T-cell (primary cell): ENCODE measurements around the gene GPR173. TPM values are rescaled to one million over a fixed set of nuclear protein-coding genes. Genes with fewer than 3 reads are reported as not detected.
A peak's percentile ranks its signal among the peaks of the same experiment; 100 is the strongest.

Source experiments
- ATAC-seq, 4 experiments: fragments of 200-7000 bp in 3 of 4; fragments of 150-1000 bp in 1 of 4; cut with Tn5 transposase; replicated peaks in 1 of 4; 1 replicate in 3 of 4; 2 replicates in 1 of 4; pipeline ENCODE4 v1.10.0; 2021; ENCODE audit warnings: moderate library complexity in 3 of 4, mild to moderate bottlenecking in 2 of 4, moderate number of reproducible peaks in 1 of 4
- CTCF ChIA-PET, 2 donors: fragments of 300-600 bp; sonication (Branson Sonifier 250); formaldehyde crosslinking; loops; one replicate each; lab custom pipeline; 2022; ENCODE audit warnings: antibody characterized with exemption in 2 of 2; lab: Charles Lee
- POLR2A ChIA-PET, 2 donors: fragments of 300-600 bp; sonication (Branson Sonifier 250); formaldehyde crosslinking; loops; one replicate each; lab custom pipeline; 2022; ENCODE audit warnings: antibody characterized with exemption in 2 of 2; lab: Charles Lee
- DNase-seq, 35 experiments: peaks; one replicate each; pipeline versions ENCODE4 v3.0.0 to v3.0.0-alpha.2; 2013 to 2023
- H3K27ac ChIP-seq: one replicate; pipeline ENCODE4 v1.5.1; 2013; ENCODE audit warnings: low read length
- H3K27me3 ChIP-seq, 2 experiments: replicated peaks in 1 of 2; 1 replicate in 1 of 2; 2 replicates in 1 of 2; pipeline versions ENCODE4 v1.6.1 to v1.7.0; 2013; ENCODE audit warnings: low read length in 1 of 2, mixed read lengths in 1 of 2; ENCODE audit not compliant: control insufficient read depth in 2 of 2, insufficient read depth in 2 of 2; ENCODE audit errors: extremely low read depth in 1 of 2
- H3K36me3 ChIP-seq, 2 donors: 1 replicate in 1 of 2; 2 replicates in 1 of 2; pipeline versions ENCODE4 v1.6.1 to v1.7.0; 2013; ENCODE audit warnings: low read length in 1 of 2; ENCODE audit not compliant: control insufficient read depth in 2 of 2, insufficient read depth in 1 of 2; ENCODE audit errors: extremely low read depth in 1 of 2
- H3K4me1 ChIP-seq, 2 experiments: 1 replicate in 1 of 2; 2 replicates in 1 of 2; pipeline versions ENCODE4 v1.6.1 to v1.7.0; 2013; ENCODE audit warnings: low read length in 2 of 2, mixed read lengths in 1 of 2; ENCODE audit not compliant: insufficient read depth in 2 of 2, control insufficient read depth in 1 of 2; ENCODE audit errors: extremely low read depth in 1 of 2
- H3K4me3 ChIP-seq, 2 donors: 1 replicate in 1 of 2; 2 replicates in 1 of 2; pipeline versions ENCODE4 v1.5.1 to v1.7.0; 2013; ENCODE audit warnings: mild to moderate bottlenecking in 2 of 2, low read length in 1 of 2, moderate library complexity in 1 of 2; ENCODE audit not compliant: control insufficient read depth in 1 of 2; ENCODE audit errors: extremely low read depth in 1 of 2
- H3K9me3 ChIP-seq: 2 replicates; pipeline ENCODE4 v1.7.0; 2013
- H3K27ac Mint-ChIP-seq, 2 donors: one replicate each; pipeline ENCODE4 v1.8.0; 2020 to 2021; ENCODE audit warnings: mild to moderate bottlenecking in 2 of 2, mixed read lengths in 2 of 2
- H3K27me3 Mint-ChIP-seq, 2 donors: one replicate each; pipeline ENCODE4 v1.8.0; 2021 to 2022; ENCODE audit warnings: mixed read lengths in 2 of 2
- H3K36me3 Mint-ChIP-seq: one replicate; pipeline ENCODE4 v1.8.0; 2021; ENCODE audit warnings: mixed read lengths
- H3K4me1 Mint-ChIP-seq, 3 donors: one replicate each; pipeline ENCODE4 v1.8.0; 2020 to 2022; ENCODE audit warnings: mixed read lengths in 3 of 3, mild to moderate bottlenecking in 1 of 3
- H3K4me3 Mint-ChIP-seq, 3 donors: one replicate each; pipeline ENCODE4 v1.8.0; 2020 to 2022; ENCODE audit warnings: mild to moderate bottlenecking in 3 of 3, mixed read lengths in 3 of 3, moderate library complexity in 3 of 3
- H3K9me3 Mint-ChIP-seq, 3 donors: one replicate each; pipeline ENCODE4 v1.8.0; 2020 to 2022; ENCODE audit warnings: mixed read lengths in 3 of 3
- WGBS: methylation state at CpG from one replicate; pipeline ENCODE4 v1.1.5; 2013; ENCODE audit warnings: missing lambda C conversion rate; ENCODE audit not compliant: insufficient coverage; 5-methylcytosine and 5-hydroxymethylcytosine counted together
- total RNA-seq, 35 experiments: library from RNA in 6 of 35; stranded (reverse) in 6 of 35; fragments of 120-200 nt in 1 of 35; gene quantifications; one replicate each; pipeline versions ENCODE4 v1.2.1 to v1.2.4 and lab custom pipeline; 2013 to 2026

Gene GPR173
- total RNA-seq, 5 donors from 2014 or later (not counting 1 experiment from before 2014, with no cell fraction given): 0.12 to 0.50 (median 0.17) TPM; not detected in 1

GRCh38 chrX:53085661-53086229 is 37.2 kb downstream of the GPR173 start:
- peaks cover 53 to 72% (median 59%) of the 10 kb centered on the region in 3 donors for H3K4me1 Mint-ChIP-seq
- peaks cover 19% of the 10 kb centered on the region for H3K36me3 Mint-ChIP-seq
- Histone ChIP-seq H3K36me3 (peaks cover 0 to 27% of the 10 kb centered on the region in 2 donors), H3K4me3 (no peak overlapping the region), H3K9me3 (no peaks in the 10 kb centered on the region), H3K27ac (no peak overlapping the region), H3K4me1 (peaks cover 0 to 34% of the 10 kb centered on the region in 2 experiments), H3K27me3 (no peaks in the 10 kb centered on the region)
- peak overlapping the region; percentile 17 to 74 for H3K27ac Mint-ChIP-seq
- POLR2A ChIA-PET: no interaction called here
- ATAC-seq: no peak
- WGBS: 49% methylated on average over 6 of the region's 17 CpGs
- H3K9me3 Mint-ChIP-seq: no peaks in the 10 kb centered on the region
- H3K4me3 Mint-ChIP-seq: peak overlapping the region in 2 of 3 donors; percentile 13 to 22
- peaks cover 0 to 12% of the 10 kb centered on the region in 2 donors for H3K27me3 Mint-ChIP-seq
- peak in 7 of 35 experiments; percentile 30 to 60 (median 36) for DNase-seq
- CTCF ChIA-PET: no interaction called here

DNA sequence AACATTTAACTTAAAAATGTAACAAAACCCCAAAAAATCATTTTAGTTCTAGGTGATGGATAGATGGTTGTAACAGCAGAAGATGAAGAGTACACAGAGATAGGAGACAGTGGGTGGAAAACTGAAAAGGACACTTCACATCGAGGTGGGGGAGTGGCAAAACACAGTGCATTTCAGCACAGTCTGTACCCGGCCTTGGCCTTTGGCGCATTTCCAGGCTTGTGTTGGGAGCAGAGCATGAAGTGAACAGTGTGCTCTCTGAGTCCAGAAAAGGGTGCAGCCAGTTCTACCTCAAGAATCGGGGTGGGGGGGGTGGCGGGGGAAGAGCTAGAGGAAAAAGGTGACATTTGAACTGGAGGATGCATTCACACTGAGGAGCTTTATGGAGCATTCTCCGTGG is 37.9 kb downstream of the GPR173 start:
- DNase-seq: peak in 1 of 35 experiments; percentile 15
- Histone ChIP-seq H3K27ac (no peak overlapping the region), H3K36me3 (peaks cover 0 to 27% of the 10 kb centered on the region in 2 donors), H3K27me3 (no peaks in the 10 kb centered on the region), H3K9me3 (no peaks in the 10 kb centered on the region), H3K4me3 (no peak overlapping the region), H3K4me1 (peaks cover 0 to 30% of the 10 kb centered on the region in 2 experiments)
- Mint-ChIP-seq H3K36me3 (peaks cover 19% of the 10 kb centered on the region), H3K27ac (peak overlapping the region; percentile 1 to 74), H3K9me3 (no peaks in the 10 kb centered on the region), H3K27me3 (peaks cover 0 to 12% of the 10 kb centered on the region in 2 donors), H3K4me3 (peak overlapping the region in 1 of 3 donors; percentile 22), H3K4me1 (peaks cover 50 to 69% (median 57%) of the 10 kb centered on the region in 3 donors)
- 67% methylated on average over 1 of the region's 6 CpGs for WGBS
- ChIA-PET CTCF (interaction anchor here in 1 of 2 donors (0.7 kb wide), 1 partner anchor 841 kb away, joined by 3 read pairs; no protein-coding TSS in a partner anchor), POLR2A (interaction anchor here in 1 of 2 donors (0.6 kb wide), 1 partner anchor 90 kb away, joined by 3 read pairs; no protein-coding TSS in a partner anchor)
- ATAC-seq: no peak

DNA sequence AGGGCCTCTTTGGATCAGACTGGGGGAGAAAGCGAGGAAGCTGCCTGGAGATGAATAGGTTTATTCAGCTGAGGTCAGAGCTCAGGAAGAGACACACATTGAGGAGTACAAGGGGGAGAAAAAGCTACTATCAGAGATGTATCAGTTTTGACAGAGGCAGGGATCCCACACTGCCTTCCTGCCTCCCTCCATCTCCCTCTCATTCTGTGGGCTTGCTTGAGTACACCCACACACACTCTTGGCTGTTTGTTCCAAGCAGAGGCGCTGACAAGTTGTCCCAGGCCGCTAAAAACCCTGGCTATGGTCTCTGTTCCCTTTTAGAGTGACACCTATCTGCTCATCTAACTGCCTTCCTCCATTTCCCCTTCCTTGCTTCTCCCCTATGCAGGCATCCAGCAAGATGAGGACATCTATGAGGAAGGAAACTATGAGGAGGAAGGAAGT is 38.8 kb downstream of the GPR173 start:
- ATAC-seq: no peak
- peaks cover 0 to 30% of the 10 kb centered on the region in 2 experiments for H3K4me1 ChIP-seq
- Mint-ChIP-seq H3K4me1 (peaks cover 50 to 67% (median 57%) of the 10 kb centered on the region in 3 donors), H3K27me3 (peaks cover 0 to 12% of the 10 kb centered on the region in 2 donors), H3K36me3 (peaks cover 19% of the 10 kb centered on the region), H3K4me3 (peak overlapping the region in 1 of 3 donors; percentile 91), H3K27ac (peak overlapping the region; percentile 57 to 64), H3K9me3 (no peaks in the 10 kb centered on the region)
- H3K9me3 ChIP-seq: no peaks in the 10 kb centered on the region
- peak in 2 of 35 experiments; percentile 25 to 37 for DNase-seq
- ChIA-PET POLR2A (no interaction called here), CTCF (interaction anchor here in 1 of 2 donors (0.6 kb wide), 1 partner anchor 15 kb away, joined by 3 read pairs; no protein-coding TSS in a partner anchor)
- H3K27ac ChIP-seq: no peak overlapping the region
- peaks cover 0 to 27% of the 10 kb centered on the region in 2 donors for H3K36me3 ChIP-seq
- no peaks in the 10 kb centered on the region for H3K27me3 ChIP-seq
- WGBS: no CpG with 5 or more reads among the region's 3 CpGs
- no peak overlapping the region for H3K4me3 ChIP-seq

- ATAC-seq (peak; percentile 70 to 76 (median 75)), DNase-seq (peak; percentile 50 to 90 (median 82))
- H3K4me1 ChIP-seq: peaks cover 0 to 28% of the 10 kb centered on the region in 2 experiments
- peak overlapping the region; percentile 48 to 60 for H3K4me3 ChIP-seq
- Mint-ChIP-seq H3K36me3 (peaks cover 19% of the 10 kb centered on the region), H3K4me3 (peak overlapping the region; percentile 85 to 91 (median 87)), H3K4me1 (peaks cover 48 to 62% (median 49%) of the 10 kb centered on the region in 3 donors), H3K27ac (peak overlapping the region; percentile 96 to 99), H3K9me3 (no peaks in the 10 kb centered on the region), H3K27me3 (peaks cover 0 to 12% of the 10 kb centered on the region in 2 donors)
- WGBS: 47% methylated on average over 31 of the region's 51 CpGs
- H3K9me3 ChIP-seq: no peaks in the 10 kb centered on the region
- ChIA-PET CTCF (no interaction called here), POLR2A (interaction anchor here (0.6 to 0.7 kb wide), 2 partner anchors 15 to 624 kb away, joined by 4 read pairs; no protein-coding TSS in a partner anchor)
- peak overlapping the region; percentile 96 for H3K27ac ChIP-seq
- H3K36me3 ChIP-seq: peaks cover 0 to 27% of the 10 kb centered on the region in 2 donors
- H3K27me3 ChIP-seq: no peaks in the 10 kb centered on the region
These were observed 39.8 kb downstream of the GPR173 start for GRCh38 chrX:53088136-53088974.

DNA sequence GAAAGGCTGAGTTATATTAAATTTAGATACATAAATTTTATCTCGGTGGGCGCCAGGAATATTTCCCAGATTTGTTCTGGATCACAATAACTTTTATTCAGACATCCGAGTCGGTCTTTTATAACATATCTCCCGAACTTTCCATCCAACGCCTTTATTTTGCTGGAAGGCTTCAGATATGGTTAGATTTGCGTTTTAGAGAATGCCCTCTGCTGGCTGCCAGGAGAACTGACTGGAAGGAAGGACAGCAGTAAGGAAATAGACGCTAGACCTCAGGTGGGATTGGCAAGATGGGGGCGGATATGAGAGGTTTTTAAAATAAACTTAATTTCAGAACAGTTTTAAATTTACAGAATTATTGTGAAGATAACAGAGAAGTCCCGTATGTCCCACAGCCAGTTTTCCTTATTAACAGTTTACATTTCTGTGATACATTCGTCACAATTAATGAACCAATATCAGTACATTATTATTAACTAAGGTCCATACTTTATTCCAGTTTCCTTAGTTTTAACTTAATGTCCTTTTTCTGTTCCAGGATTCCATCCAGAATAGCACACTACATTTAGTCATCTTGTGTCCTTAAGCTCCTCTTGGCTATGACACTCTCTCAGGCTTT is 40.7 kb downstream of the GPR173 start:
- peaks cover 0 to 23% of the 10 kb centered on the region in 2 experiments for H3K4me1 ChIP-seq
- peaks cover 38 to 53% (median 39%) of the 10 kb centered on the region in 3 donors for H3K4me1 Mint-ChIP-seq
- H3K27me3 Mint-ChIP-seq: peaks cover 0 to 10% of the 10 kb centered on the region in 2 donors
- ATAC-seq (no peak), DNase-seq (peak in 12 of 35 experiments; percentile 22 to 73 (median 36))
- CTCF ChIA-PET: interaction anchor here in 1 of 2 donors (1.5 kb wide), 1 partner anchor 17 kb away, joined by 4 read pairs; no protein-coding TSS in a partner anchor
- peak overlapping the region; percentile 85 to 91 (median 87) for H3K4me3 Mint-ChIP-seq
- peak overlapping the region; percentile 48 to 60 for H3K4me3 ChIP-seq
- H3K27ac Mint-ChIP-seq: peak overlapping the region; percentile 96 to 99
- H3K9me3 Mint-ChIP-seq: no peaks in the 10 kb centered on the region
- H3K36me3 Mint-ChIP-seq: peaks cover 18% of the 10 kb centered on the region
- WGBS: 0% methylated on average over 1 of the region's 11 CpGs
- H3K27ac ChIP-seq: peak overlapping the region; percentile 96
- POLR2A ChIA-PET: interaction anchor here in 1 of 2 donors (0.7 kb wide), 1 partner anchor 623 kb away, joined by 4 read pairs; no protein-coding TSS in a partner anchor
- H3K9me3 ChIP-seq: no peaks in the 10 kb centered on the region
- H3K27me3 ChIP-seq: no peaks in the 10 kb centered on the region
- peaks cover 0 to 22% of the 10 kb centered on the region in 2 donors for H3K36me3 ChIP-seq
